H9 (cell line): Measurements from ENCODE around the gene LRRC70. TPM values are rescaled to one million over a fixed set of nuclear protein-coding genes. Genes with fewer than 3 reads are reported as not detected.

Source experiments
- DNase-seq: peaks from one replicate; pipeline ENCODE4 v3.0.0-alpha.2; 2017
- H2AFZ ChIP-seq: one replicate; pipeline ENCODE4 v1.6.1; 2013; ENCODE audit warnings: mild to moderate bottlenecking, low read length, control low read depth, moderate library complexity
- H2AK5ac ChIP-seq: 2 replicates; pipeline ENCODE4 v1.6.1; 2013; ENCODE audit warnings: low read length, control low read depth, mixed read lengths; ENCODE audit not compliant: insufficient read length
- H2BK120ac ChIP-seq: one replicate; pipeline ENCODE4 v1.6.1; 2013; ENCODE audit warnings: low read depth, mild to moderate bottlenecking, low read length, control low read depth, inconsistent platforms; ENCODE audit not compliant: poor library complexity, severe bottlenecking
- H2BK12ac ChIP-seq: 2 replicates; pipeline ENCODE4 v1.6.1; 2013; ENCODE audit warnings: low read length, control low read depth, mixed read lengths, low read depth; ENCODE audit not compliant: insufficient read length
- H2BK15ac ChIP-seq: 2 replicates; pipeline ENCODE4 v1.6.1; 2013; ENCODE audit warnings: low read depth, low read length, control low read depth
- H2BK20ac ChIP-seq: one replicate; pipeline ENCODE4 v1.6.1; 2013; ENCODE audit warnings: low read depth, mild to moderate bottlenecking, low read length, control low read depth, inconsistent platforms; ENCODE audit not compliant: poor library complexity, severe bottlenecking
- H2BK5ac ChIP-seq: 2 replicates; pipeline ENCODE4 v1.6.1; 2013; ENCODE audit warnings: low read length, control low read depth, mixed read lengths; ENCODE audit not compliant: insufficient read length
- H3K14ac ChIP-seq: 2 replicates; pipeline ENCODE4 v1.6.1; 2013; ENCODE audit warnings: low read length, control low read depth; ENCODE audit not compliant: insufficient read depth
- H3K18ac ChIP-seq: 2 replicates; pipeline ENCODE4 v1.6.1; 2013; ENCODE audit warnings: low read depth, mild to moderate bottlenecking, mixed read lengths, low read length, control low read depth; ENCODE audit not compliant: insufficient read length
- H3K23ac ChIP-seq: 2 replicates; pipeline ENCODE4 v1.6.1; 2013; ENCODE audit warnings: low read length, control low read depth, mixed read lengths, low read depth; ENCODE audit not compliant: insufficient read length
- H3K23me2 ChIP-seq: 2 replicates; pipeline ENCODE4 v1.6.1; 2013; ENCODE audit warnings: low read depth, mild to moderate bottlenecking, mixed read lengths, low read length, control low read depth; ENCODE audit not compliant: insufficient read length, poor library complexity, severe bottlenecking
- H3K27ac ChIP-seq: 2 replicates; pipeline ENCODE4 v1.5.1; 2013; ENCODE audit warnings: low read length, control low read depth, mixed read lengths, low read depth; ENCODE audit not compliant: insufficient read length
- H3K27me3 ChIP-seq: 2 replicates; pipeline ENCODE4 v1.6.1; 2013; ENCODE audit warnings: low read length, control low read depth, inconsistent platforms; ENCODE audit not compliant: insufficient read depth
- H3K4ac ChIP-seq: 2 replicates; pipeline ENCODE4 v1.6.1; 2013; ENCODE audit warnings: low read depth, mild to moderate bottlenecking, control low read depth, inconsistent platforms, low read length, moderate library complexity
- H3K4me1 ChIP-seq: 2 replicates; pipeline ENCODE4 v1.6.1; 2013; ENCODE audit warnings: low read length, control low read depth, inconsistent platforms; ENCODE audit not compliant: insufficient read depth
- H3K4me2 ChIP-seq: 2 replicates; pipeline ENCODE4 v1.6.1; 2013; ENCODE audit warnings: low read length, control low read depth, mixed read lengths; ENCODE audit not compliant: insufficient read length, insufficient read depth
- H3K56ac ChIP-seq: 2 replicates; pipeline ENCODE4 v1.6.1; 2013; ENCODE audit warnings: low read depth, mild to moderate bottlenecking, mixed read lengths, low read length, control low read depth; ENCODE audit not compliant: insufficient read length
- H3K79me1 ChIP-seq: 2 replicates; pipeline ENCODE4 v1.6.1; 2013; ENCODE audit warnings: low read depth, mild to moderate bottlenecking, moderate library complexity, low read length, control low read depth, inconsistent platforms; ENCODE audit not compliant: insufficient read depth, poor library complexity, severe bottlenecking
- H3K79me2 ChIP-seq: 2 replicates; pipeline ENCODE4 v1.6.1; 2013; ENCODE audit warnings: low read length, control low read depth, inconsistent platforms; ENCODE audit not compliant: insufficient read depth
- H3K9ac ChIP-seq: 2 replicates; pipeline ENCODE4 v1.6.1; 2013; ENCODE audit warnings: low read length, control low read depth, mixed read lengths; ENCODE audit not compliant: insufficient read length; ENCODE audit errors: extremely low read depth
- H3K9me3 ChIP-seq: one replicate; pipeline ENCODE4 v1.6.1; 2013; ENCODE audit warnings: low read depth, low read length, inconsistent platforms; ENCODE audit not compliant: control insufficient read depth
- H3T11ph ChIP-seq: one replicate; pipeline ENCODE4 v1.6.1; 2013; ENCODE audit warnings: mild to moderate bottlenecking, low read length, control low read depth, inconsistent platforms
- H4K20me1 ChIP-seq: one replicate; pipeline ENCODE4 v1.6.1; 2013; ENCODE audit not compliant: control insufficient read depth, insufficient read length, insufficient read depth
- H4K5ac ChIP-seq: 2 replicates; pipeline ENCODE4 v1.6.1; 2013; ENCODE audit warnings: low read depth, mild to moderate bottlenecking, mixed read lengths, low read length, control low read depth; ENCODE audit not compliant: insufficient read length
- H4K8ac ChIP-seq: replicated peaks from 2 replicates; pipeline ENCODE4 v1.6.1; 2013; ENCODE audit warnings: low read length, control low read depth, mixed read lengths, low read depth; ENCODE audit not compliant: insufficient read length
- H4K91ac ChIP-seq: 2 replicates; pipeline ENCODE4 v1.6.1; 2013; ENCODE audit warnings: low read depth, mild to moderate bottlenecking, moderate library complexity, mixed read lengths, low read length, control low read depth; ENCODE audit not compliant: insufficient read length
- H3K27ac Mint-ChIP-seq, 3 experiments: 2 replicates in 2 of 3; 3 replicates in 1 of 3; pipeline ENCODE4 v1.8.0; 2020 to 2021; ENCODE audit warnings: mixed read lengths in 3 of 3, mild to moderate bottlenecking in 1 of 3, moderate library complexity in 1 of 3
- H3K27me3 Mint-ChIP-seq: 2 replicates; pipeline ENCODE4 v1.8.0; 2021; ENCODE audit warnings: low read depth, mild to moderate bottlenecking, moderate library complexity, mixed read lengths
- H3K36me3 Mint-ChIP-seq, 3 experiments: 2 replicates in 2 of 3; 3 replicates in 1 of 3; pipeline ENCODE4 v1.8.0; 2020 to 2021; ENCODE audit warnings: low read depth in 3 of 3, mixed read lengths in 3 of 3; ENCODE audit not compliant: insufficient read depth in 1 of 3
- H3K4me1 Mint-ChIP-seq, 2 experiments: 2 replicates each; pipeline ENCODE4 v1.8.0; 2020; ENCODE audit warnings: mixed read lengths in 2 of 2
- H3K4me3 Mint-ChIP-seq, 2 experiments: 2 replicates in 1 of 2; 3 replicates in 1 of 2; pipeline ENCODE4 v1.8.0; 2020 to 2021; ENCODE audit warnings: mild to moderate bottlenecking in 2 of 2, mixed read lengths in 2 of 2, moderate library complexity in 1 of 2
- H3K9me3 Mint-ChIP-seq, 2 experiments: 2 replicates in 1 of 2; 3 replicates in 1 of 2; pipeline ENCODE4 v1.8.0; 2020; ENCODE audit warnings: mild to moderate bottlenecking in 2 of 2, mixed read lengths in 2 of 2, moderate library complexity in 1 of 2
- CTCF ChIP-seq: fragments of 200-600 bp; sonication (generic); conservative IDR thresholded peaks from 3 replicates; pipeline ENCODE4 v1.8.0; 2021; ENCODE audit warnings: antibody characterized with exemption, mild to moderate bottlenecking
- WGBS: extraction: QIAGEN DNeasy Blood & Tissue Kit; methylation state at CpG from one replicate; pipeline ENCODE4 v1.1.7; 2013; ENCODE audit warnings: missing lambda C conversion rate, low lambda C conversion rate, mixed read lengths; ENCODE audit not compliant: insufficient read length; ENCODE audit errors: extremely low coverage; 5-methylcytosine and 5-hydroxymethylcytosine counted together
- total RNA-seq: library from RNA; stranded (reverse); gene quantifications from 2 replicates; pipeline ENCODE4 v1.2.1, GENCODE V29; 2021

Gene LRRC70
- total RNA-seq, 1 experiment from 2014 or later: 1.1 TPM

DNA sequence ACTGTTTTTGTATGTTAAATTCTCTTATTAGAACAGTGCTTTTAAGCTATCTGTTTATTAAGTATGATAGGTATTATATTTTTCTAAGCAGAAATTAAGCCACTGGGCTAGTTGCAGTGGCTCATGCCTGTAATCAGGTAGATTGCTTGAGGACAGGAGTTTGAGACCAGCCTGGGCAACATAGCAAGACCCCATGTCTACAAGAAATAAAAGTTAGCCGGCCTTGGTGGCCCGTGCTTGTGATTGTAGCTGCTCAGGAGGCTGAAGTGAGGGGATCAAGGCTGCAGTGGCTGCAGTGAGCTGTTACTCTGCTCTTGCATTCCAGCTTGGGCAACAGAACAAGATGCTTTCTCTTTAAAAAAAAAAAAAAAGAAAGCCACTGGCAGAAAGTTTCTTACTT is 45.0 kb upstream of the LRRC70 start:
- no peak overlapping the region for H3K23ac ChIP-seq

More for the DNA sequence above, 45.0 kb upstream of the LRRC70 start:
- H3K14ac ChIP-seq: no peak overlapping the region
- H3K27me3 Mint-ChIP-seq: no peaks in the 10 kb centered on the region
- no peaks in the 10 kb centered on the region for H3K79me2 ChIP-seq
- H3K27ac Mint-ChIP-seq: no peak overlapping the region
- no peak overlapping the region for H3K18ac ChIP-seq
- H4K8ac ChIP-seq: no peak overlapping the region
- no peaks in the 10 kb centered on the region for H3K27me3 ChIP-seq
- no CpG with 5 or more reads among the region's 2 CpGs for WGBS
- no peaks in the 10 kb centered on the region for H3K4me1 ChIP-seq
- H2AFZ ChIP-seq: no peak overlapping the region
- no peak overlapping the region for H3K56ac ChIP-seq
- no peak overlapping the region for H2AK5ac ChIP-seq
- H4K91ac ChIP-seq: no peak overlapping the region
- H2BK15ac ChIP-seq: no peak overlapping the region
- H3T11ph ChIP-seq: no peak overlapping the region
- no peak overlapping the region for H2BK12ac ChIP-seq
- peaks cover 3 to 19% (median 7%) of the 10 kb centered on the region in 3 experiments; a peak in 5 of 7 replicates for H3K36me3 Mint-ChIP-seq
- H3K4me3 Mint-ChIP-seq: no peak overlapping the region
- no peaks in the 10 kb centered on the region for H3K79me1 ChIP-seq
- H2BK5ac ChIP-seq: no peak overlapping the region
- no peak overlapping the region for H3K9ac ChIP-seq
- H3K9me3 ChIP-seq: no peaks in the 10 kb centered on the region
- no peak overlapping the region for H2BK120ac ChIP-seq
- H3K9me3 Mint-ChIP-seq: no peaks in the 10 kb centered on the region; a peak in 1 of 5 replicates
- H3K4me2 ChIP-seq: no peak overlapping the region
- no peaks in the 10 kb centered on the region for H3K23me2 ChIP-seq
- no peak for TF ChIP-seq CTCF
- no peak for DNase-seq
- H2BK20ac ChIP-seq: no peak overlapping the region
- H3K27ac ChIP-seq: no peak overlapping the region
- H4K5ac ChIP-seq: no peak overlapping the region
- no peak overlapping the region for H3K4ac ChIP-seq
- no peaks in the 10 kb centered on the region for H4K20me1 ChIP-seq
- H3K4me1 Mint-ChIP-seq: no peaks in the 10 kb centered on the region
